A673 (cell line): Measurements from ENCODE around the gene UBE2U. TPM values are rescaled to one million over a fixed set of nuclear protein-coding genes. Genes with fewer than 3 reads are reported as not detected.

Source experiments
- BruUV-seq: library from RNA; stranded (reverse); fragments of 400-500 nt; replicated peaks from 2 replicates; lab custom pipeline; 2021; lab: Mats Ljungman, UMichigan
- CTCF ChIA-PET: fragments of 300-600 bp; sonication (Branson Sonifier 250); formaldehyde crosslinking; loops from one replicate; lab custom pipeline; 2022; ENCODE audit warnings: antibody characterized with exemption; lab: Charles Lee
- POLR2A ChIA-PET: fragments of 300-600 bp; sonication (Branson Sonifier 250); formaldehyde crosslinking; loops from one replicate; lab custom pipeline; 2022; ENCODE audit warnings: antibody characterized with exemption; ENCODE audit not compliant: low non-redundant PET; lab: Charles Lee
- DNase-seq: peaks from one replicate; pipeline ENCODE4 v3.0.0-alpha.2; 2015; ENCODE audit warnings: low spot score
- H3K27ac ChIP-seq: fragments of 200-600 bp; sonication (generic); 2 replicates; pipeline ENCODE4 v1.5.1; 2016; ENCODE audit warnings: mixed run types, low read depth, mild to moderate bottlenecking, mixed read lengths, antibody characterized with exemption, low read length; ENCODE audit not compliant: poor library complexity, severe bottlenecking
- H3K27me3 ChIP-seq: fragments of 200-600 bp; sonication (generic); replicated peaks from 2 replicates; pipeline ENCODE4 v1.6.1; 2017; ENCODE audit warnings: mixed run types, low read depth, mild to moderate bottlenecking, mixed read lengths, antibody characterized with exemption, low read length; ENCODE audit not compliant: insufficient read depth, poor library complexity
- H3K36me3 ChIP-seq: fragments of 200-600 bp; sonication (generic); 2 replicates; pipeline ENCODE4 v1.6.1; 2016; ENCODE audit warnings: mixed run types, mild to moderate bottlenecking, mixed read lengths, antibody characterized with exemption, low read length; ENCODE audit not compliant: insufficient read depth, poor library complexity, severe bottlenecking
- H3K4me1 ChIP-seq: fragments of 200-600 bp; sonication (generic); 2 replicates; pipeline ENCODE4 v1.6.1; 2017; ENCODE audit warnings: mixed run types, mild to moderate bottlenecking, mixed read lengths, antibody characterized with exemption, low read length; ENCODE audit not compliant: insufficient read depth, poor library complexity, severe bottlenecking
- H3K4me3 ChIP-seq: fragments of 200-600 bp; sonication (generic); 2 replicates; pipeline ENCODE4 v1.5.1; 2016; ENCODE audit warnings: low read depth, mixed run types, mild to moderate bottlenecking, mixed read lengths, low read length; ENCODE audit not compliant: poor library complexity, severe bottlenecking
- H3K9me3 ChIP-seq: fragments of 200-600 bp; sonication (generic); 2 replicates; pipeline ENCODE4 v1.6.1; 2016; ENCODE audit warnings: mixed run types, low read depth, mild to moderate bottlenecking, mixed read lengths, antibody characterized with exemption, low read length; ENCODE audit not compliant: poor library complexity, severe bottlenecking
- CTCF ChIP-seq: fragments of 300-800, 200-600 bp; sonication (generic); conservative IDR thresholded peaks from 2 replicates; pipeline ENCODE4 v1.5.1; 2017; ENCODE audit warnings: low read depth, mild to moderate bottlenecking, antibody characterized with exemption, low read length, moderate library complexity, mixed read lengths
- EZH2 ChIP-seq: fragments of 200-600 bp; sonication (generic); IDR thresholded peaks from 2 replicates; pipeline ENCODE4 v1.6.1; 2017; ENCODE audit warnings: borderline replicate concordance, low read depth, mild to moderate bottlenecking, mixed read lengths, antibody characterized with exemption, low read length; ENCODE audit not compliant: poor library complexity, severe bottlenecking
- intact Hi-C: fragments of 100-400 bp; cut with micrococcal nuclease; formaldehyde crosslinking; loops from one replicate; pipeline ENCODE4 v1.10.0; 2022; ENCODE audit not compliant: unreplicated experiment
- total RNA-seq: library from RNA; stranded (reverse); gene quantifications from 2 replicates; pipeline ENCODE4 v1.2.3, GENCODE V29; 2021

UBE2U gene
- total RNA-seq, 1 experiment from 2014 or later, result not detected

GRCh38 chr1:64291931-64292330 lies 88.5 kb downstream of the UBE2U start:
- H3K4me3 ChIP-seq, result no peak overlapping the region
- no peak for DNase-seq
- no peak for TF ChIP-seq CTCF
- TF ChIP-seq EZH2, result no peak
- no peak overlapping the region for H3K27ac ChIP-seq
- BruUV-seq, result no TSS peak
- no peaks in the 10 kb centered on the region for H3K27me3 ChIP-seq
- ChIA-PET CTCF (no interaction called here), POLR2A (no interaction called here)
- H3K4me1 ChIP-seq, result no peaks in the 10 kb centered on the region
- H3K9me3 ChIP-seq, result peaks cover 8% of the 10 kb centered on the region
- intact Hi-C loops, result no loop called here
- no peaks in the 10 kb centered on the region for H3K36me3 ChIP-seq

DNA sequence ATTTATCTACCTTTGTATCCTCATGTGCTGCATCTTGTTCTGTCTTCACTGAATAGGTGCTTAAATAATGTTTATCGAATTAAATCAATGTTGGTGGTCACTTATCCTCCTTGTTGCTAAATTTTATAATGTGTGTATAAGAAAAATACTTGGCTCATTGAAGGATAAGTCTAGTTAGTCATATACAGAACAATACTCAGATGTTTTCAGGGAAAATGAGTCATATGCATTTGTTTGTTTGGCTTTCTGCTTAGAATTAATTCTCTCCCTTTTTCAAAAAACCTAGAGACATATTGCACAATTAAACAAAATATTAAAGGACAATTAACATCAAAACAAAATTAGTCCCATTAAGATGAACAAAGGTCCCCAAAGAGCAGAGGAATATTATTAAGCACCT lies 89.0 kb downstream of the UBE2U start:
- TF ChIP-seq EZH2, result no peak
- no peak for TF ChIP-seq CTCF
- POLR2A ChIA-PET, result no interaction called here
- no TSS peak for BruUV-seq
- DNase-seq, result no peak
- Histone ChIP-seq H3K27ac (no peak overlapping the region), H3K36me3 (no peaks in the 10 kb centered on the region), H3K9me3 (peaks cover 11% of the 10 kb centered on the region), H3K4me1 (no peaks in the 10 kb centered on the region), H3K27me3 (no peaks in the 10 kb centered on the region), H3K4me3 (no peak overlapping the region)
- CTCF ChIA-PET, result no interaction called here
- intact Hi-C loops, result no loop called here

- DNase-seq, result no peak
- peaks cover 20% of the 10 kb centered on the region for H3K9me3 ChIP-seq
- H3K36me3 ChIP-seq, result no peaks in the 10 kb centered on the region
- H3K27me3 ChIP-seq, result no peaks in the 10 kb centered on the region
- no peak overlapping the region for H3K27ac ChIP-seq
- TF ChIP-seq EZH2 (no peak), CTCF (no peak)
- H3K4me1 ChIP-seq, result no peaks in the 10 kb centered on the region
- CTCF ChIA-PET, result no interaction called here
- BruUV-seq, result no TSS peak
- no peak overlapping the region for H3K4me3 ChIP-seq
- POLR2A ChIA-PET, result no interaction called here
- intact Hi-C loops, result no loop called here
Observed at GRCh38 chr1:64293820-64294219, 90.4 kb downstream of the UBE2U start.
